Neural cell (in vitro differentiated cells): Measurements from ENCODE around the gene TMEM205. TPM values are rescaled to one million over a fixed set of nuclear protein-coding genes. Genes with fewer than 3 reads are reported as not detected.

Experiments
- H2AFZ ChIP-seq: fragments of 200-600, 300-800 bp; sonication (generic), shearing (Covaris generic); 2 replicates; pipeline ENCODE4 v1.6.0; 2014; ENCODE audit warnings: low read depth, mild to moderate bottlenecking, antibody characterized with exemption, low read length, moderate library complexity
- H3F3A ChIP-seq: fragments of 200-600 bp; shearing (Covaris generic); 2 replicates; pipeline ENCODE4 v1.6.1; 2016; ENCODE audit warnings: mild to moderate bottlenecking, moderate library complexity, mixed read lengths, antibody characterized with exemption, low read length; ENCODE audit not compliant: insufficient read depth, poor library complexity, severe bottlenecking
- H3K27ac ChIP-seq: fragments of 200-600, 300-800 bp; sonication (generic), shearing (Covaris generic); 2 replicates; pipeline ENCODE4 v1.5.1; 2014; ENCODE audit warnings: mild to moderate bottlenecking, low read length, moderate library complexity
- H3K27me3 ChIP-seq: fragments of 300-800, 200-600 bp; sonication (generic), shearing (Covaris generic); 2 replicates; pipeline ENCODE4 v1.6.0; 2014; ENCODE audit warnings: mild to moderate bottlenecking, low read depth, low read length, moderate library complexity; ENCODE audit not compliant: insufficient read depth
- H3K36me3 ChIP-seq: fragments of 300-800, 200-600 bp; sonication (generic), shearing (Covaris generic); 2 replicates; pipeline ENCODE4 v1.5.1; 2014; ENCODE audit warnings: mild to moderate bottlenecking, antibody characterized with exemption, low read length, moderate library complexity; ENCODE audit not compliant: insufficient read depth
- H3K4me2 ChIP-seq: fragments of 300-800, 200-600 bp; sonication (generic), shearing (Covaris generic); 2 replicates; pipeline ENCODE4 v1.6.0; 2014; ENCODE audit warnings: mild to moderate bottlenecking, low read length
- H3K4me3 ChIP-seq: fragments of 300-800, 200-600 bp; sonication (generic), shearing (Covaris generic); 2 replicates; pipeline ENCODE4 v1.5.1; 2014; ENCODE audit warnings: mild to moderate bottlenecking, low read length, moderate library complexity
- H3K79me2 ChIP-seq: fragments of 200-600 bp; shearing (Covaris generic); replicated peaks from 2 replicates; pipeline ENCODE4 v1.6.0; 2014; ENCODE audit warnings: mild to moderate bottlenecking, low read length, moderate library complexity; ENCODE audit not compliant: insufficient read depth
- H3K9ac ChIP-seq: fragments of 300-800, 200-600 bp; sonication (generic), shearing (Covaris generic); 2 replicates; pipeline ENCODE4 v1.6.1; 2016; ENCODE audit warnings: mild to moderate bottlenecking, low read length, mixed read lengths
- H3K9me2 ChIP-seq: fragments of 200-600 bp; shearing (Covaris generic); 2 replicates; pipeline ENCODE4 v1.6.1; 2016; ENCODE audit warnings: mild to moderate bottlenecking, low read length, mixed read lengths; ENCODE audit not compliant: insufficient read depth
- H3K9me3 ChIP-seq: fragments of 200-600, 300-800 bp; sonication (generic), shearing (Covaris generic); 2 replicates; pipeline ENCODE4 v1.6.1; 2016; ENCODE audit warnings: mild to moderate bottlenecking, mixed run types, low read length, moderate library complexity, mixed read lengths
- H4K20me1 ChIP-seq: fragments of 200-600 bp; shearing (Covaris generic); 2 replicates; pipeline ENCODE4 v1.6.1; 2016; ENCODE audit warnings: mild to moderate bottlenecking, mixed run types; ENCODE audit not compliant: insufficient read depth
- CTCF ChIP-seq: fragments of 450-650 bp; IDR thresholded peaks from 2 replicates; pipeline ENCODE4 v1.5.1; 2014; ENCODE audit warnings: antibody characterized with exemption, mild to moderate bottlenecking, moderate library complexity; ENCODE audit not compliant: poor library complexity, severe bottlenecking
- EP300 ChIP-seq: fragments of 450-650 bp; conservative IDR thresholded peaks from 2 replicates; pipeline ENCODE4 v1.6.1; 2014; ENCODE audit warnings: antibody characterized with exemption, mild to moderate bottlenecking, moderate library complexity; ENCODE audit not compliant: poor library complexity, severe bottlenecking
- EZH2 ChIP-seq: fragments of 200-600, 300-800 bp; shearing (Covaris generic), sonication (generic); IDR thresholded peaks from 2 replicates; pipeline ENCODE4 v1.6.1; 2014; ENCODE audit warnings: antibody characterized with exemption, low read length, borderline replicate concordance, mild to moderate bottlenecking; ENCODE audit not compliant: insufficient read depth, poor library complexity, severe bottlenecking
- MXI1 ChIP-seq: fragments of 450-650 bp; conservative IDR thresholded peaks from 2 replicates; pipeline ENCODE4 v1.6.1; 2014; ENCODE audit warnings: antibody characterized with exemption, mild to moderate bottlenecking; ENCODE audit not compliant: poor library complexity, severe bottlenecking
- POLR2AphosphoS5 ChIP-seq: IDR thresholded peaks from 2 replicates; pipeline ENCODE4 v1.6.1; 2012
- RAD21 ChIP-seq: fragments of 450-650 bp; conservative IDR thresholded peaks from 2 replicates; pipeline ENCODE4 v1.6.1; 2014; ENCODE audit warnings: antibody characterized with exemption, mild to moderate bottlenecking, moderate library complexity
- REST ChIP-seq: IDR thresholded peaks from 2 replicates; pipeline ENCODE4 v1.6.1; 2012; ENCODE audit warnings: borderline replicate concordance
- SMC3 ChIP-seq: fragments of 450-650 bp; conservative IDR thresholded peaks from 2 replicates; pipeline ENCODE4 v1.6.1; 2014; ENCODE audit warnings: antibody characterized with exemption, mild to moderate bottlenecking, moderate library complexity; ENCODE audit not compliant: poor library complexity
- TAF1 ChIP-seq: IDR thresholded peaks from 2 replicates; pipeline ENCODE4 v1.6.1; 2012; ENCODE audit warnings: low read depth
- polyA plus RNA-seq: library from polyadenylated mRNA; depleted of rRNA; stranded (reverse); fragments of >200 nt; gene quantifications from 2 replicates; pipeline ENCODE4 v1.2.3, GENCODE V29; 2014

Gene TMEM205
- polyA plus RNA-seq, 1 donor from 2014 or later, result 136 TPM

- Histone ChIP-seq H3K9ac (peak overlapping the region; percentile 94), H3F3A (peaks cover 9% of the 10 kb centered on the region), H3K4me3 (peak overlapping the region; percentile 71), H3K36me3 (no peaks in the 10 kb centered on the region), H3K9me2 (no peaks in the 10 kb centered on the region), H3K4me2 (peak overlapping the region; percentile 93), H3K79me2 (no peaks in the 10 kb centered on the region), H2AFZ (peak overlapping the region; percentile 65), H3K9me3 (no peaks in the 10 kb centered on the region), H4K20me1 (no peaks in the 10 kb centered on the region), H3K27me3 (no peaks in the 10 kb centered on the region), H3K27ac (peak overlapping the region; percentile 100)
- TF ChIP-seq RAD21, result no peak
- peak; percentile 25 for TF ChIP-seq TAF1
- TF ChIP-seq EP300, result no peak
- TF ChIP-seq REST, result peak; percentile 32
These were observed 27.9 kb upstream of the TMEM205 start for GRCh38 chr19:11373885-11374432.

GRCh38 chr19:11373166-11373884 lies 27.3 kb upstream of the TMEM205 start:
- Histone ChIP-seq H3K9me3 (no peaks in the 10 kb centered on the region), H3K36me3 (no peaks in the 10 kb centered on the region), H3K9me2 (no peaks in the 10 kb centered on the region), H3K4me3 (peak overlapping the region; percentile 71), H3F3A (peaks cover 9% of the 10 kb centered on the region), H2AFZ (peak overlapping the region; percentile 65), H3K9ac (peak overlapping the region; percentile 94), H4K20me1 (no peaks in the 10 kb centered on the region), H3K27ac (peak overlapping the region; percentile 100), H3K4me2 (peak overlapping the region; percentile 94), H3K79me2 (no peaks in the 10 kb centered on the region), H3K27me3 (no peaks in the 10 kb centered on the region)
- no peak for TF ChIP-seq EZH2
- peak; percentile 62 for TF ChIP-seq RAD21
- peak; percentile 85 for TF ChIP-seq TAF1
- peak; percentile 78 for TF ChIP-seq POLR2AphosphoS5
- TF ChIP-seq EP300, result peak; percentile 86
- TF ChIP-seq MXI1, result peak; percentile 99
- TF ChIP-seq REST, result peak; percentile 90
- TF ChIP-seq CTCF, result peak; percentile 12
- TF ChIP-seq SMC3, result peak; percentile 62
